Calu3 (cell line): ENCODE results near the gene NRP1. TPM values are rescaled to one million over a fixed set of nuclear protein-coding genes. Genes with fewer than 3 reads are reported as not detected.

ENCODE experiments used
- BruUV-seq: library from RNA; stranded (reverse); fragments of 400-500 nt; replicated peaks from 2 replicates; lab custom pipeline; 2021; lab: Mats Ljungman, UMichigan
- CTCF ChIA-PET: fragments of 300-600 bp; sonication (Branson Sonifier 250); formaldehyde crosslinking; loops from one replicate; lab custom pipeline; 2022; ENCODE audit warnings: antibody characterized with exemption; lab: Charles Lee
- DNase-seq: peaks from one replicate; pipeline ENCODE4 v3.0.0; 2022
- H3K27ac Mint-ChIP-seq: one replicate; pipeline ENCODE4 v1.8.0; 2022; ENCODE audit warnings: mixed read lengths; ENCODE audit not compliant: unreplicated experiment
- H3K27me3 Mint-ChIP-seq: one replicate; pipeline ENCODE4 v1.8.0; 2022; ENCODE audit warnings: mixed read lengths; ENCODE audit not compliant: unreplicated experiment
- H3K36me3 Mint-ChIP-seq: one replicate; pipeline ENCODE4 v1.8.0; 2022; ENCODE audit warnings: mild to moderate bottlenecking, moderate library complexity, mixed read lengths; ENCODE audit not compliant: insufficient read depth, unreplicated experiment
- H3K4me1 Mint-ChIP-seq: one replicate; pipeline ENCODE4 v1.8.0; 2022; ENCODE audit warnings: mild to moderate bottlenecking, low read depth, mixed read lengths; ENCODE audit not compliant: unreplicated experiment
- H3K4me3 Mint-ChIP-seq: one replicate; pipeline ENCODE4 v1.8.0; 2022; ENCODE audit warnings: mild to moderate bottlenecking, low read depth, moderate library complexity, mixed read lengths; ENCODE audit not compliant: unreplicated experiment
- H3K9me3 Mint-ChIP-seq: one replicate; pipeline ENCODE4 v1.8.0; 2022; ENCODE audit warnings: low read depth, mixed read lengths; ENCODE audit not compliant: unreplicated experiment
- CTCF ChIP-seq: fragments of 200-600 bp; IDR thresholded peaks from one replicate; pipeline ENCODE4 v1.8.0; 2022; ENCODE audit warnings: antibody characterized with exemption; ENCODE audit not compliant: unreplicated experiment
- intact Hi-C: fragments of 100-400 bp; cut with micrococcal nuclease; formaldehyde crosslinking; loops from one replicate; pipeline ENCODE4 v1.10.0; 2022; ENCODE audit not compliant: unreplicated experiment
- total RNA-seq: library from RNA; stranded (reverse); gene quantifications from 2 replicates; pipeline ENCODE4 v1.2.3, GENCODE V29; 2022

Gene NRP1
- total RNA-seq, 1 experiment from 2014 or later, result 96.3 TPM

- Mint-ChIP-seq H3K36me3 (peaks cover 34% of the 10 kb centered on the region), H3K4me3 (no peak overlapping the region), H3K27ac (no peak overlapping the region), H3K27me3 (no peaks in the 10 kb centered on the region), H3K4me1 (peaks cover 9% of the 10 kb centered on the region), H3K9me3 (no peaks in the 10 kb centered on the region)
- TF ChIP-seq CTCF, result no peak
- DNase-seq, result no peak
- BruUV-seq, result no TSS peak
- CTCF ChIA-PET, result interaction anchor here (0.6 kb wide), 1 partner anchor 76 kb away, joined by 3 read pairs; no protein-coding TSS in a partner anchor
- intact Hi-C loops, result no loop called here
Observed at GRCh38 chr10:33183655-33184054, 150.8 kb downstream of the NRP1 start.

GRCh38 chr10:33180921-33181320 lies 153.5 kb downstream of the NRP1 start:
- Mint-ChIP-seq H3K4me1 (peaks cover 9% of the 10 kb centered on the region), H3K27ac (no peak overlapping the region), H3K4me3 (no peak overlapping the region), H3K9me3 (no peaks in the 10 kb centered on the region), H3K27me3 (no peaks in the 10 kb centered on the region), H3K36me3 (peaks cover 34% of the 10 kb centered on the region)
- no peak for TF ChIP-seq CTCF
- no peak for DNase-seq
- no TSS peak for BruUV-seq
- intact Hi-C loops, result no loop called here
- CTCF ChIA-PET, result no interaction called here

- Mint-ChIP-seq H3K4me1 (peaks cover 9% of the 10 kb centered on the region), H3K4me3 (no peak overlapping the region), H3K36me3 (peaks cover 34% of the 10 kb centered on the region), H3K9me3 (no peaks in the 10 kb centered on the region), H3K27ac (no peak overlapping the region), H3K27me3 (no peaks in the 10 kb centered on the region)
- no peak for DNase-seq
- no TSS peak for BruUV-seq
- CTCF ChIA-PET, result no interaction called here
- no peak for TF ChIP-seq CTCF
- intact Hi-C loops, result no loop called here
Observed at GRCh38 chr10:33180390-33180789, 154.1 kb downstream of the NRP1 start.

GRCh38 chr10:33179067-33179466 lies 155.4 kb downstream of the NRP1 start:
- TF ChIP-seq CTCF, result no peak
- BruUV-seq, result no TSS peak
- H3K4me1 Mint-ChIP-seq, result peaks cover 9% of the 10 kb centered on the region
- H3K27me3 Mint-ChIP-seq, result no peaks in the 10 kb centered on the region
- H3K36me3 Mint-ChIP-seq, result peaks cover 31% of the 10 kb centered on the region
- H3K9me3 Mint-ChIP-seq, result no peaks in the 10 kb centered on the region
- intact Hi-C loops, result no loop called here
- no peak for DNase-seq
- H3K27ac Mint-ChIP-seq, result no peak overlapping the region
- CTCF ChIA-PET, result no interaction called here
- no peak overlapping the region for H3K4me3 Mint-ChIP-seq
